GM19372 (cell line): ENCODE measurements around the gene DRGX.

Experiments
- ATAC-seq: cut with Tn5 transposase; IDR thresholded peaks from one replicate; pipeline ENCODE4 v1.9.1; 2021; ENCODE audit warnings: mild to moderate bottlenecking, low read depth, moderate library complexity; ENCODE audit not compliant: unreplicated experiment

DRGX gene

DNA sequence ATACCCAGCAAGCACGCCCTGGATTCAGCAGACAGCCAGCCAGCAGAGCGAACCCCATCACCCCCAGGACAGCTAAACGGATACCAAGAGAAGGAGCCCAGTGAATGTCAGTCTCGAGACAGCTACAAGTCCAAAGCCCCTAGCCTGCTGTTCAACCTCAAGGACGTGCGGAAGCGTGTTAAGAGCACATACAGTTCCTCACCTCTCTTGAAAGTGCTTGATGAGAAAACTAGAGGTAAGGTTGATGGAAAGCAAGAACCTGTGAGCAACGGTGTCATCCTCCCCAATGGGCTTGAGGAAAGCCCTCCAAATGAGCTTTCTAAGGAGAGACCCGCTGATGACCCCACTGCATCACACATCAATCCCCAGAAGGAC is 72.0 kb downstream of the DRGX start:
- ATAC-seq: no peak

DNA sequence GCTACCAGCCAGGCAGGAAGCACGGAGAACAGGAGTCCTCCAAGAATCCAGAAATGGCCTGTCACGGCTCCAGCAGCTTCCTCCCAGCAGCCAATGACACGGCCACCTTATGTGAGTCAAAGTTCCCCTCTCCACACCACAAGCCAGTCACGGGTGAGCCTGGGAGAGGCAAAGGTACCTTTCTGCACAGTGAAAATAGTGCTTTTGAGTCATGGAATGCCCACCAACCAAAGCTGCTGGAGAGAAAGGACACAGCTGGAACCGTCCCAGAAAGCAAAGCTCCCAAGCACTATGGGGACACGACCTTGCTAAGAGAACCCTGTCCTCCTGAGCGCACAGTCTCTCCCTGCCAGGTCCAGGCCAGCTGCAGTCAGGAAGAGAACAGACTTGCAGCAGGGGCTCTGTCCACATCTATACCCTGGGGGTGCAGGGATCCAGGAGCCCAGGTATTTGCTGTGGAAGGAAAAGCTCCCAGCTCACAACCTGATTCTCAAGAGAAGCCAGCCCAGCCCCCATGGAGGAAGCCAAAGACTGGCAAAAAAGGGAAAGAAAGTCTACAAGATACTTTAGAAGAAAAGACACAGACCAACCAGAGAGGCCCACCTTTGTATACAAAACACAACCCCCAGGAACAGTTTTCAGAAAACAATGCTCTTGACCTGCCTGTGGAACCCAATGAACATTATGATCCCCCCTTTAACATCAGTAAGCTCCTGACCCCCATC is 72.6 kb downstream of the DRGX start:
- no peak for ATAC-seq

GRCh38 chr10:49322371-49323170 is 73.3 kb downstream of the DRGX start:
- no peak for ATAC-seq

GRCh38 chr10:49321021-49321420 is 74.9 kb downstream of the DRGX start:
- ATAC-seq: no peak

GRCh38 chr10:49320191-49320590 is 75.7 kb downstream of the DRGX start:
- ATAC-seq: no peak

- ATAC-seq: no peak
Observed at GRCh38 chr10:49319206-49319605, 76.7 kb downstream of the DRGX start.

DNA sequence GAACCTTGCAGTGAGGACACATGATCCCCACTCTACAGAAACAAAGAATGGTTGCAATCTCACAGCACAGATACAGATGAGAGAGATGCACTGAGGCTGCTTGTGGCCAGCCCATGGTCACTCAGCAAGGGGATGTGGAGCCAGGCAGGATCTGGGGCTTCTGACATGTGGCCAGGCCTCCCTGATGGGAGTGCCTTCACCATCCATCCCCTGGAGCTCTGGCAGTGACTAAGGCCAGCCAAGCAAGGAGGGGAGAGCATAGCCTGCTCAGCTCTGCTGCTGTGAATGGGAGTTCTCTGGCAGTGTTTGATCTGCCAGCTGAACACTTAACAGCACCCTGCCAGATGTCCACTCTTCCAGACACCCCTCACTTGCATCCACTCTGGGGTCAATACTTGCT is 77.1 kb downstream of the DRGX start:
- no peak for ATAC-seq

DNA sequence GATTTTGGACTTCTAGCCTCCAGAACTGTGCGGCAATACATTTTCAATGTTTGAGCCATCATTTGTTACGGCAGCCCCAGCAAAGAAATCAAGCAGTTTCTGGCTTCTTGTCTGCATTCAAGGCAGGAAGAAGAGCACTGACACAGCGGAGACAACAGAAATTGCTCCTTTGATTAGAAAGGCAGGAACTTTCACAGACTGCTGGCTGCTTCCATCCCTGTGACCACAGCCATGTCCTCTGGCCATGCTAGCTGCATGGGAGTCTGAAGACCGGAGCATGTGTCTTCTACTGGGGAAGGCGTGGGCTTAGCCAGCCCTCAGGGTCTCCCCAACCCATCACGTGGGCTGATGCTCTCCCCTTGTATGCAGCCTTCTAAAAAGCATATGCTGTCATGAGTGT is 77.9 kb downstream of the DRGX start:
- no peak for ATAC-seq

DNA sequence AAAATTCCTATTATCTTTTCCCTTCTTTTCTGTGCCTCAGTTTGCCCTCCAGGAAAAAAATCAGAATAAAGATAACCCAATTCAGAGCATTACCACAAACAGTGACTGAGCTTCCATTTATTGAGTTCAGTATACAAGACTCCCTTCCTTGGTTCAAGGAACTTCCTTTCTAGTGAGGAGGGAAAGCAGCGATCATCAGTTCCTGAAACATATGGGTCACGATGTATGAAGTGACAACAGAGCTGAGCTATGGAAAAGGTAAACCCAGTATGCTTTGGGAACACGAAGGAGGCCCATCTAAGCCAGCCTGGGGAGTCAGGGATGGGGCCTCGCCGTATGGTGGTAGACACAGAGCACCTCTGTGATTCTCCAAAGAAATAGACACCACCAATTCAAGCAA is 81.1 kb downstream of the DRGX start:
- ATAC-seq: no peak
